Measurements from ENCODE around the gene B4GALT3.
A peak's percentile ranks its signal among the peaks of the same experiment; 100 is the strongest.

Gene B4GALT3

GRCh38 chr1:161192476-161193465 is 15.5 kb upstream of the B4GALT3 start:
- peak overlapping the region; percentile 75 for H3K4me3 ChIP-seq
- peak overlapping the region; percentile 23 to 70 for H3K27ac ChIP-seq
- peak; percentile 82 for TF ChIP-seq CTCF (IDR thresholded peaks at IDR 0.05)
- DNase-seq (ENCODE audit: low spot score) = no peak

GRCh38 chr1:161191971-161192370 is 14.7 kb upstream of the B4GALT3 start:
- TF ChIP-seq CTCF (IDR thresholded peaks at IDR 0.05) = no peak
- Histone ChIP-seq H3K4me3 (no peak overlapping the region), H3K27ac (no peak overlapping the region)
- no peak for DNase-seq (ENCODE audit: low spot score)

- Histone ChIP-seq H3K27ac (no peak overlapping the region), H3K4me3 (no peak overlapping the region)
- no peak for DNase-seq (ENCODE audit: low spot score)
- TF ChIP-seq CTCF (IDR thresholded peaks at IDR 0.05) = no peak
Observed at GRCh38 chr1:161190962-161191521, 13.7 kb upstream of the B4GALT3 start.

- Histone ChIP-seq H3K27ac (no peak overlapping the region), H3K4me3 (no peak overlapping the region)
- DNase-seq (ENCODE audit: low spot score) = no peak
- TF ChIP-seq CTCF (IDR thresholded peaks at IDR 0.05) = no peak
Observed at GRCh38 chr1:161189036-161189435, 11.7 kb upstream of the B4GALT3 start.

- H3K4me3 ChIP-seq = no peak overlapping the region
- TF ChIP-seq CTCF (IDR thresholded peaks at IDR 0.05) = no peak
- H3K27ac ChIP-seq = no peak overlapping the region
- DNase-seq (ENCODE audit: low spot score) = no peak
Observed at GRCh38 chr1:161188381-161188780, 11.1 kb upstream of the B4GALT3 start.

GRCh38 chr1:161187311-161187710 is 10.0 kb upstream of the B4GALT3 start:
- Histone ChIP-seq H3K4me3 (no peak overlapping the region), H3K27ac (no peak overlapping the region)
- DNase-seq (ENCODE audit: low spot score) = no peak
- TF ChIP-seq CTCF (IDR thresholded peaks at IDR 0.05) = no peak
